ENCODE measurements around the gene DOCK1. TPM values are rescaled to one million over a fixed set of nuclear protein-coding genes. Genes with fewer than 3 reads are reported as not detected.
A peak's percentile ranks its signal among the peaks of the same experiment; 100 is the strongest.

The DOCK1 gene
- total RNA-seq, 2 experiments from 2014 or later = not detected

DNA sequence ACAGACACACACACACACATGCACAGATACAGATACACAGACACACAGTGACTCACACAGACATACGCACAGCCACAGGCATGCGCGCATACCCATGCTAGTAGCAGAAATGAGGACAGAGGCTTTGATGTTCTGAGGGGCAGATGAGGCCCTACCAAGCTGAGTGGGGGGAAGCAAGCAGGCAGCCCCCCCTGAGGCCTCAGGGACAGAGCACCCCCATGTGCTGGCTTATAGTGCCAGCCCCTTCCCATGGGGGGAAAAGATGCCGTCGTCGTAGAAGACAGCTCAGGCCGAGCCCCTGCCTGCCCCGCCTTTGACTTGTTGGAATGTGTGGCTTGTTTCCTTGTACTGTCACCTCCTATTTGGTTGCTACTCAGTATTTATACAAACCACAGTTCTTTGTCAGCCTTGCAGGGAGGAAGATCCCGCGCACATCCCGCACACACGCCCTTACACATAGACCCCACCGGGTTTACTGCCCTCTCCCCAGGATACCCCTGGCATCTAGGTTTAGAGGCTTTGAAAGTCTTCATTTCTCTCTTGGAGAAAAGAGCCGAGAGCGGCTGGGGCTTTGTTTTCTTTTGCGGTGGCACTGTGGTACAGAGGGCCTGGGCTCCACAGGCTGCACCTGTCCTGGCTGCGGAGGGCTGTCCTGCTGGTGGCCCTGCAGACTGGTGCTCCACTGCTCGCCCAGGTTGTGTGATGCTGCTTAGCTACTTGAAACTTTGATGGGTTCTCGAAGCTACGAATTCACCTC lies 112.5 kb downstream of the DOCK1 start:
- intact Hi-C loops (cut with DNase I, micrococcal nuclease) = no loop called here
- H3K27me3 Mint-ChIP-seq = no peaks in the 10 kb centered on the region
- no peaks in the 10 kb centered on the region for H3K36me3 Mint-ChIP-seq (ENCODE audit: low read depth)
- no peaks in the 10 kb centered on the region for H3K4me1 Mint-ChIP-seq (ENCODE audit: low read depth)
- POLR2A ChIA-PET = no interaction called here
- DNase-seq (peak in 1 of 14 experiments; percentile 17), ATAC-seq (ENCODE audit: poor library complexity) (no peak)
- Histone ChIP-seq H3K4me1 (ENCODE audit: insufficient read depth, low read length) (no peaks in the 10 kb centered on the region), H3K36me3 (ENCODE audit: insufficient read depth, low read length) (no peaks in the 10 kb centered on the region), H3K9me3 (ENCODE audit: control insufficient read depth in 1 of 2, insufficient read depth in 1 of 2, low read length in 2 of 2) (peaks cover 0 to 18% of the 10 kb centered on the region in 2 experiments), H3K27ac (ENCODE audit: low read depth in 1 of 2, low read length in 2 of 2) (no peak overlapping the region), H3K4me3 (ENCODE audit: low read length) (no peak overlapping the region), H3K27me3 (ENCODE audit: control insufficient read depth in 1 of 2, insufficient read depth in 2 of 2, low read length in 2 of 2) (no peaks in the 10 kb centered on the region)
- no peak overlapping the region for H3K4me3 Mint-ChIP-seq
- H3K9me3 Mint-ChIP-seq = no peaks in the 10 kb centered on the region
- H3K27ac Mint-ChIP-seq = no peak overlapping the region
- TF ChIP-seq, protein P1, sequence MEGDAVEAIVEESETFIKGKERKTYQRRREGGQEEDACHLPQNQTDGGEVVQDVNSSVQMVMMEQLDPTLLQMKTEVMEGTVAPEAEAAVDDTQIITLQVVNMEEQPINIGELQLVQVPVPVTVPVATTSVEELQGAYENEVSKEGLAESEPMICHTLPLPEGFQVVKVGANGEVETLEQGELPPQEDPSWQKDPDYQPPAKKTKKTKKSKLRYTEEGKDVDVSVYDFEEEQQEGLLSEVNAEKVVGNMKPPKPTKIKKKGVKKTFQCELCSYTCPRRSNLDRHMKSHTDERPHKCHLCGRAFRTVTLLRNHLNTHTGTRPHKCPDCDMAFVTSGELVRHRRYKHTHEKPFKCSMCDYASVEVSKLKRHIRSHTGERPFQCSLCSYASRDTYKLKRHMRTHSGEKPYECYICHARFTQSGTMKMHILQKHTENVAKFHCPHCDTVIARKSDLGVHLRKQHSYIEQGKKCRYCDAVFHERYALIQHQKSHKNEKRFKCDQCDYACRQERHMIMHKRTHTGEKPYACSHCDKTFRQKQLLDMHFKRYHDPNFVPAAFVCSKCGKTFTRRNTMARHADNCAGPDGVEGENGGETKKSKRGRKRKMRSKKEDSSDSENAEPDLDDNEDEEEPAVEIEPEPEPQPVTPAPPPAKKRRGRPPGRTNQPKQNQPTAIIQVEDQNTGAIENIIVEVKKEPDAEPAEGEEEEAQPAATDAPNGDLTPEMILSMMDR (IDR thresholded peaks at IDR 0.05) = no peak
- CTCF ChIA-PET = no interaction called here

GRCh38 chr10:127018298-127018650 lies 113.0 kb downstream of the DOCK1 start:
- H3K27me3 ChIP-seq (ENCODE audit: control insufficient read depth in 1 of 2, insufficient read depth in 2 of 2, low read length in 2 of 2) = no peaks in the 10 kb centered on the region
- no peak for DNase-seq
- CTCF ChIA-PET = no interaction called here
- H3K4me3 ChIP-seq (ENCODE audit: low read length) = no peak overlapping the region
- TF ChIP-seq, protein P1 (IDR thresholded peaks at IDR 0.05) = no peak
- intact Hi-C loops (cut with DNase I, micrococcal nuclease) = no loop called here
- no peaks in the 10 kb centered on the region for H3K36me3 ChIP-seq (ENCODE audit: insufficient read depth, low read length)
- H3K4me1 ChIP-seq (ENCODE audit: insufficient read depth, low read length) = no peaks in the 10 kb centered on the region
- H3K27ac ChIP-seq (ENCODE audit: low read depth in 1 of 2, low read length in 2 of 2) = no peak overlapping the region
- H3K27ac Mint-ChIP-seq = no peak overlapping the region
- no peak for ATAC-seq (ENCODE audit: poor library complexity)
- H3K27me3 Mint-ChIP-seq = no peaks in the 10 kb centered on the region
- H3K9me3 ChIP-seq (ENCODE audit: control insufficient read depth in 1 of 2, insufficient read depth in 1 of 2, low read length in 2 of 2) = peaks cover 0 to 17% of the 10 kb centered on the region in 2 experiments
- POLR2A ChIA-PET = no interaction called here
- H3K4me1 Mint-ChIP-seq (ENCODE audit: low read depth) = no peaks in the 10 kb centered on the region
- H3K4me3 Mint-ChIP-seq = no peak overlapping the region
- no peaks in the 10 kb centered on the region for H3K36me3 Mint-ChIP-seq (ENCODE audit: low read depth)
- H3K9me3 Mint-ChIP-seq = no peaks in the 10 kb centered on the region

GRCh38 chr10:127018766-127019165 lies 113.5 kb downstream of the DOCK1 start:
- no peak for ATAC-seq (ENCODE audit: poor library complexity)
- no peak overlapping the region for H3K27ac ChIP-seq (ENCODE audit: low read depth in 1 of 2, low read length in 2 of 2)
- H3K4me3 Mint-ChIP-seq = no peak overlapping the region
- no peaks in the 10 kb centered on the region for H3K4me1 Mint-ChIP-seq (ENCODE audit: low read depth)
- H3K36me3 Mint-ChIP-seq (ENCODE audit: low read depth) = no peaks in the 10 kb centered on the region
- ChIA-PET POLR2A (no interaction called here), CTCF (no interaction called here)
- H3K36me3 ChIP-seq (ENCODE audit: insufficient read depth, low read length) = no peaks in the 10 kb centered on the region
- H3K4me3 ChIP-seq (ENCODE audit: low read length) = no peak overlapping the region
- DNase-seq = no peak
- H3K4me1 ChIP-seq (ENCODE audit: insufficient read depth, low read length) = no peaks in the 10 kb centered on the region
- H3K27me3 ChIP-seq (ENCODE audit: control insufficient read depth in 1 of 2, insufficient read depth in 2 of 2, low read length in 2 of 2) = no peaks in the 10 kb centered on the region
- no peaks in the 10 kb centered on the region for H3K9me3 Mint-ChIP-seq
- intact Hi-C loops (cut with DNase I, micrococcal nuclease) = no loop called here
- peaks cover 0 to 14% of the 10 kb centered on the region in 2 experiments for H3K9me3 ChIP-seq (ENCODE audit: control insufficient read depth in 1 of 2, insufficient read depth in 1 of 2, low read length in 2 of 2)
- TF ChIP-seq, protein P1 (IDR thresholded peaks at IDR 0.05) = no peak
- no peaks in the 10 kb centered on the region for H3K27me3 Mint-ChIP-seq
- no peak overlapping the region for H3K27ac Mint-ChIP-seq
